Subcutaneous adipose tissue (tissue), 4 donors: ENCODE measurements around the gene EVI5L. TPM values are rescaled to one million over a fixed set of nuclear protein-coding genes. Genes with fewer than 3 reads are reported as not detected.

ENCODE experiments used
- CTCF ChIP-seq: fragments of 450-650 bp; IDR thresholded peaks from one replicate; pipeline ENCODE4 v1.5.1; 2016; ENCODE audit warnings: low read depth, mild to moderate bottlenecking, control low read depth, antibody characterized with exemption, moderate library complexity
- total RNA-seq, 4 donors: library from RNA; depleted of rRNA; stranded (reverse); fragments of >200 nt; gene quantifications; one replicate each; pipeline ENCODE4 v1.1.0, GENCODE V29; 2016

The EVI5L gene
- total RNA-seq, 4 donors from 2014 or later: 6.3 to 12.1 (median 9.9) TPM

GRCh38 chr19:7868326-7868670, 38.3 kb downstream of the EVI5L start:
- no peak for TF ChIP-seq CTCF

GRCh38 chr19:7868671-7869452, 38.8 kb downstream of the EVI5L start:
- no peak for TF ChIP-seq CTCF

- TF ChIP-seq CTCF: no peak
Observed at GRCh38 chr19:7869453-7869909, 39.5 kb downstream of the EVI5L start.

GRCh38 chr19:7869910-7870511, 40.0 kb downstream of the EVI5L start:
- no peak for TF ChIP-seq CTCF

GRCh38 chr19:7870571-7871436, 40.8 kb downstream of the EVI5L start:
- TF ChIP-seq CTCF: no peak

GRCh38 chr19:7871437-7872305, 41.7 kb downstream of the EVI5L start:
- TF ChIP-seq CTCF: no peak
